Thyroid gland (tissue), 4 donors: ENCODE results near the gene JMY. TPM values are rescaled to one million over a fixed set of nuclear protein-coding genes. Genes with fewer than 3 reads are reported as not detected.

Source experiments
- DNase-seq, 2 donors: peaks; one replicate each; pipeline ENCODE4 v3.0.0-alpha.2; 2019
- H3K27ac ChIP-seq, 3 donors: fragments of 200-600 bp; sonication (generic); 1 replicate in 2 of 3; 2 replicates in 1 of 3; pipeline ENCODE4 v1.5.1; 2016 to 2019; ENCODE audit warnings: mild to moderate bottlenecking in 1 of 3, moderate library complexity in 1 of 3
- H3K27me3 ChIP-seq: fragments of 200-600 bp; sonication (generic); one replicate; pipeline ENCODE4 v1.5.1; 2019
- H3K36me3 ChIP-seq, 2 donors: fragments of 200-600 bp; sonication (generic); one replicate each; pipeline ENCODE4 v1.5.1; 2016 to 2019
- H3K4me1 ChIP-seq, 2 donors: fragments of 200-600 bp; sonication (generic); one replicate each; pipeline ENCODE4 v1.5.1; 2017 to 2019
- H3K4me3 ChIP-seq, 3 donors: fragments of 200-600 bp; sonication (generic); replicated peaks in 1 of 3; 1 replicate in 2 of 3; 2 replicates in 1 of 3; pipeline ENCODE4 v1.5.1; 2016; ENCODE audit warnings: mild to moderate bottlenecking in 1 of 3
- H3K9me3 ChIP-seq: fragments of 200-600 bp; sonication (generic); one replicate; pipeline ENCODE4 v1.5.1; 2017
- POLR2A ChIP-seq, 2 donors: fragments of 450-650 bp; IDR thresholded peaks; one replicate each; pipeline ENCODE4 v1.6.1; 2017; ENCODE audit warnings: antibody characterized with exemption in 2 of 2, mild to moderate bottlenecking in 2 of 2, moderate library complexity in 1 of 2
- WGBS, 2 donors: methylation state at CpG; one replicate each; pipeline ENCODE4 v1.1.5; 2017; 5-methylcytosine and 5-hydroxymethylcytosine counted together
- intact Hi-C: fragments of 100-400 bp; cut with DNase I; formaldehyde crosslinking; loops from one replicate; pipeline ENCODE4 v1.15.1; 2023
- small RNA-seq: library from RNA; depleted of rRNA; stranded (forward); fragments of <200 nt; gene quantifications from one replicate; pipeline ENCODE3, GENCODE V24; 2016
- total RNA-seq, 4 donors: library from RNA; depleted of rRNA; stranded (reverse); fragments of >200 nt; gene quantifications; one replicate each; pipeline ENCODE4 v1.2.3, GENCODE V29; 2016
- TF ChIP-seq, protein P1 (sequence below), 6 experiments: fragments of 200-600 bp in 3 of 6; fragments of 450-650 bp in 3 of 6; sonication (generic) in 3 of 6; IDR thresholded peaks; one replicate each; pipeline ENCODE4 v1.5.1; 2016 to 2019; ENCODE audit warnings: antibody characterized with exemption in 6 of 6, mild to moderate bottlenecking in 2 of 6, inconsistent platforms in 1 of 6, moderate library complexity in 1 of 6

Gene JMY
- total RNA-seq, 4 donors from 2014 or later = 29.7 to 48.5 (median 30.9) TPM

DNA sequence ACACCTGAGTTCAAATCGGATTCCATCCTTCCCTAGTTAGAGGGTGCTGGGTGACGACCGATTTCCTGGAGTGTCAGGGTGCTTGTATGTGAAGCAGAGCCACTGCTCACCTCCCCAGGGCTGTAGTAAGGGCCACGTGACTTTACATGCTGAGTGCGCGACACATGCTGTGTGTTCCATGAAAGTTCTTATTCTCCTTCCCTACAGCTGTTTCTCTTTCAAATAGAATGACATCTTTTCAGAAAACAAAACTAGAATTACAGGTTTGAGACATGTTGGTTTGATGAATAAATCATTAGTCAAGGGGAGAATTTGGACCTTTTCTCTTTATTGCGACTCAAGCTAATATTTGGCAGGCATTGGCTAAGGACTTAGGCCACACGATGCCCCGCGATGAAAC lies 113.1 kb downstream of the JMY start:
- Histone ChIP-seq H3K27me3 (no peaks in the 10 kb centered on the region), H3K9me3 (no peaks in the 10 kb centered on the region), H3K4me1 (no peaks in the 10 kb centered on the region), H3K27ac (no peak overlapping the region), H3K36me3 (no peaks in the 10 kb centered on the region), H3K4me3 (no peak overlapping the region)
- no peak for DNase-seq
- 86 to 90% methylated on average over 10 of the region's 10 CpGs for WGBS, 2 donors
- TF ChIP-seq POLR2A (IDR thresholded peaks at IDR 0.05) = no peak
- TF ChIP-seq, protein P1, sequence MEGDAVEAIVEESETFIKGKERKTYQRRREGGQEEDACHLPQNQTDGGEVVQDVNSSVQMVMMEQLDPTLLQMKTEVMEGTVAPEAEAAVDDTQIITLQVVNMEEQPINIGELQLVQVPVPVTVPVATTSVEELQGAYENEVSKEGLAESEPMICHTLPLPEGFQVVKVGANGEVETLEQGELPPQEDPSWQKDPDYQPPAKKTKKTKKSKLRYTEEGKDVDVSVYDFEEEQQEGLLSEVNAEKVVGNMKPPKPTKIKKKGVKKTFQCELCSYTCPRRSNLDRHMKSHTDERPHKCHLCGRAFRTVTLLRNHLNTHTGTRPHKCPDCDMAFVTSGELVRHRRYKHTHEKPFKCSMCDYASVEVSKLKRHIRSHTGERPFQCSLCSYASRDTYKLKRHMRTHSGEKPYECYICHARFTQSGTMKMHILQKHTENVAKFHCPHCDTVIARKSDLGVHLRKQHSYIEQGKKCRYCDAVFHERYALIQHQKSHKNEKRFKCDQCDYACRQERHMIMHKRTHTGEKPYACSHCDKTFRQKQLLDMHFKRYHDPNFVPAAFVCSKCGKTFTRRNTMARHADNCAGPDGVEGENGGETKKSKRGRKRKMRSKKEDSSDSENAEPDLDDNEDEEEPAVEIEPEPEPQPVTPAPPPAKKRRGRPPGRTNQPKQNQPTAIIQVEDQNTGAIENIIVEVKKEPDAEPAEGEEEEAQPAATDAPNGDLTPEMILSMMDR (IDR thresholded peaks at IDR 0.05) = no peak
- intact Hi-C loops = no loop called here

- Histone ChIP-seq H3K27me3 (no peaks in the 10 kb centered on the region), H3K4me1 (no peaks in the 10 kb centered on the region), H3K27ac (no peak overlapping the region), H3K36me3 (no peaks in the 10 kb centered on the region), H3K4me3 (no peak overlapping the region), H3K9me3 (no peaks in the 10 kb centered on the region)
- 79 to 91% methylated on average over 2 of the region's 2 CpGs for WGBS, 2 donors
- no peak for DNase-seq
- no peak for TF ChIP-seq POLR2A (IDR thresholded peaks at IDR 0.05)
- TF ChIP-seq, protein P1 (IDR thresholded peaks at IDR 0.05) = no peak
- intact Hi-C loops = no loop called here
Measured at GRCh38 chr5:79349881-79350280, 114.0 kb downstream of the JMY start.

DNA sequence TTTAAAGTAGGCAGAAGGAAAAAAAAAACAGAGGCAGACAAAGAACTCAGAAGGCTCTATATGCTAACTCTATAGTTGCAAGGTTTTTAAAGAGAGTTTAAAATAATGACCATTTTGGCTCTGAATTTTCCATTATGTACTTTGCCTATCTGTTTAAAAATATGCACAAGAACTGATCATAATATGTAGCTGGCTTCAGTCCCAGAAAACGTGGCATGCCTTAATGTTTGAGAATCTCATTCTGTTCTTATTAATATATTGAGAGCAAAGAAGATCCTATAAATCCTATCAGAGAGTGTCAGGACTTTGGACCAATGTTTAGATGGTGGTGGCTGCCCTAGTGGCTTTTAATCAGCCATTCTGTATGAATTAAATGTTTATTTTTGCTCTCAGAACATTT lies 121.5 kb downstream of the JMY start:
- no peak for DNase-seq
- Histone ChIP-seq H3K4me1 (no peaks in the 10 kb centered on the region), H3K27me3 (no peaks in the 10 kb centered on the region), H3K4me3 (no peak overlapping the region), H3K9me3 (no peaks in the 10 kb centered on the region), H3K36me3 (no peaks in the 10 kb centered on the region), H3K27ac (no peak overlapping the region)
- WGBS, 2 donors = 39% methylated on average over 1 of the region's 1 CpG
- intact Hi-C loops = no loop called here
- TF ChIP-seq, protein P1 (IDR thresholded peaks at IDR 0.05) = no peak
- no peak for TF ChIP-seq POLR2A (IDR thresholded peaks at IDR 0.05)

Small RNA genes within 50 kb of the gene (small RNA-seq; reads per million reads assigned to genes)
- not detected for gene AC016559.1
- gene RF00425 = not detected

Other genes with a start within 250 kb of the JMY start
- 10 to 100 TPM in 2 of 4 donors, 1 to 10 TPM in 2; 7.0 to 15.9 (median 10.4) TPM for gene DMGDH, start 166.5 kb upstream of the JMY start, total RNA-seq
- 100 to 1,000 TPM in 1 of 4 donors, 10 to 100 TPM in 3; 46.1 to 126 (median 65.4) TPM for gene BHMT2, start 166.4 kb upstream of the JMY start, total RNA-seq
- gene BHMT, start 124.3 kb upstream of the JMY start, total RNA-seq = 1 to 10 TPM in 3 of 4 donors, not detected in 1; 1.2 to 2.0 (median 1.2) TPM